ENCODE data around the gene DLEU7. TPM values are rescaled to one million over a fixed set of nuclear protein-coding genes. Genes with fewer than 3 reads are reported as not detected.

Gene DLEU7
- total and polyA plus RNA-seq, 10 of the 15 experiments (the other 5 are each of a cell fraction or from before 2014, with no cell fraction given), result not detected

DNA sequence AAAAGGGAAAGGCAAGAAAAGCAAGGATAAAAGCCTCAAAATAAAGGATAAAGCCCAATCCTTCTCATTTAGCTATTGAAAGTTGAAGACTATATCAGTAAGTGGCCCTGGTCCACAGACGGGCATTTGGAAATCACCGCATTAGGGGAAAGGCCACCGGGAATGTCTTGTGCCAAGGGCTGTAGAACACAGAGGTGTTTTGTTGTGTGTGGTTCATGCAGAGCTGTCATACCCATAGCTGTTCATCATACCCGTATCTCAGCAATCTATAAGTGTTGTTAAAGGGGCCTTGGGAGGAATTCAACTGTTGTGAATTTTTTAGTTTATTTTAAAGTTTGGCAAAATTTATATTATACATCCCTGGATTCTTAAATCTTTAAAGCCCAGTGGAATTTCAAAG, 33.0 kb downstream of the DLEU7 start:
- peaks cover 20% of the 10 kb centered on the region for H3K4me1 ChIP-seq (ENCODE audit: control insufficient read depth, insufficient read depth, low read length)
- in situ Hi-C loops (cut with MboI), result no loop called here

More for the DNA sequence above, 33.0 kb downstream of the DLEU7 start:
- Histone ChIP-seq H3K9ac (ENCODE audit: control insufficient read depth, insufficient read depth, low read length) (no peak overlapping the region), H3K36me3 (ENCODE audit: control insufficient read depth in 2 of 2, insufficient read depth in 2 of 2, low read length in 1 of 2) (no peaks in the 10 kb centered on the region), H4K20me1 (ENCODE audit: control insufficient read depth, insufficient read depth) (no peaks in the 10 kb centered on the region), H3K27ac (ENCODE audit: control insufficient read depth, insufficient read depth) (peak overlapping the region; percentile 67), H3K79me2 (ENCODE audit: control insufficient read depth, insufficient read depth, low read length) (no peaks in the 10 kb centered on the region), H2AFZ (ENCODE audit: control insufficient read depth, low read depth, low read length) (no peak overlapping the region; the same call in 1 of the 2 replicates), H3K4me2 (ENCODE audit: control insufficient read depth, insufficient read depth) (peak overlapping the region; percentile 82), H3K27me3 (replicated peaks in 1 of 2; ENCODE audit: control insufficient read depth in 2 of 2, insufficient read depth in 2 of 2, low read length in 1 of 2) (no peaks in the 10 kb centered on the region), H3K4me3 (no peak overlapping the region; the same call in 1 of the 2 replicates), H3K9me3 (replicated peaks; ENCODE audit: control insufficient read depth, insufficient read depth, low read length) (no peaks in the 10 kb centered on the region)
- ChIA-PET CTCF (interaction anchor here (1.0 to 7.5 kb wide), 6 partner anchors 10 to 833 kb away, joined by 3 to 52 read pairs (median 6); no protein-coding TSS in a partner anchor), RAD21 (ENCODE audit: unreplicated experiment) (interaction anchor here (0.6 to 4.8 kb wide), 11 partner anchors 9 to 834 kb away, joined by 3 to 68 read pairs (median 4); no protein-coding TSS in a partner anchor), SMC1A (ENCODE audit: uncharacterized antibody, unreplicated experiment) (interaction anchor here (0.6 to 5.1 kb wide), 13 partner anchors 10 to 1203 kb away, joined by 3 to 44 read pairs (median 4); no protein-coding TSS in a partner anchor), POLR2A (interaction anchor here (0.6 to 2.7 kb wide), 5 partner anchors 52 to 773 kb away, joined by 3 to 7 read pairs (median 4); no protein-coding TSS in a partner anchor)
- WGBS (ENCODE audit: insufficient coverage, insufficient replicate concordance, low lambda C conversion rate, missing lambda C conversion rate), result 86% methylated on average over 4 of the region's 4 CpGs
- peak; percentile 48 for ATAC-seq
- intact Hi-C loops (cut with micrococcal nuclease; ENCODE audit: unreplicated experiment), result loop anchor here (2.0 kb wide), 2 partner anchors 82 to 100 kb away; no protein-coding TSS in a partner anchor
- no TSS peak for BruUV-seq (replicated peaks)
- no peak for DNase-seq (ENCODE audit: low read depth, low spot score)
- no peak for FAIRE-seq
- TF ChIP-seq, protein P1, sequence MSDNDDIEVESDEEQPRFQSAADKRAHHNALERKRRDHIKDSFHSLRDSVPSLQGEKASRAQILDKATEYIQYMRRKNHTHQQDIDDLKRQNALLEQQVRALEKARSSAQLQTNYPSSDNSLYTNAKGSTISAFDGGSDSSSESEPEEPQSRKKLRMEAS (IDR thresholded peaks at IDR 0.05; ENCODE audit: low read depth, low read length), result no peak
- TF ChIP-seq GATAD2B (conservative IDR thresholded peaks at IDR 0.05; ENCODE audit: low read depth), result no peak
- TF ChIP-seq SMAD5 (IDR thresholded peaks at IDR 0.05; ENCODE audit: low read depth), result no peak
- TF ChIP-seq FOXK2 (IDR thresholded peaks at IDR 0.05), result no peak
- no peak for TF ChIP-seq RBBP5 (conservative IDR thresholded peaks at IDR 0.05)
- TF ChIP-seq PML (IDR thresholded peaks at IDR 0.05; ENCODE audit: low read length), result no peak
- TF ChIP-seq, protein P2, sequence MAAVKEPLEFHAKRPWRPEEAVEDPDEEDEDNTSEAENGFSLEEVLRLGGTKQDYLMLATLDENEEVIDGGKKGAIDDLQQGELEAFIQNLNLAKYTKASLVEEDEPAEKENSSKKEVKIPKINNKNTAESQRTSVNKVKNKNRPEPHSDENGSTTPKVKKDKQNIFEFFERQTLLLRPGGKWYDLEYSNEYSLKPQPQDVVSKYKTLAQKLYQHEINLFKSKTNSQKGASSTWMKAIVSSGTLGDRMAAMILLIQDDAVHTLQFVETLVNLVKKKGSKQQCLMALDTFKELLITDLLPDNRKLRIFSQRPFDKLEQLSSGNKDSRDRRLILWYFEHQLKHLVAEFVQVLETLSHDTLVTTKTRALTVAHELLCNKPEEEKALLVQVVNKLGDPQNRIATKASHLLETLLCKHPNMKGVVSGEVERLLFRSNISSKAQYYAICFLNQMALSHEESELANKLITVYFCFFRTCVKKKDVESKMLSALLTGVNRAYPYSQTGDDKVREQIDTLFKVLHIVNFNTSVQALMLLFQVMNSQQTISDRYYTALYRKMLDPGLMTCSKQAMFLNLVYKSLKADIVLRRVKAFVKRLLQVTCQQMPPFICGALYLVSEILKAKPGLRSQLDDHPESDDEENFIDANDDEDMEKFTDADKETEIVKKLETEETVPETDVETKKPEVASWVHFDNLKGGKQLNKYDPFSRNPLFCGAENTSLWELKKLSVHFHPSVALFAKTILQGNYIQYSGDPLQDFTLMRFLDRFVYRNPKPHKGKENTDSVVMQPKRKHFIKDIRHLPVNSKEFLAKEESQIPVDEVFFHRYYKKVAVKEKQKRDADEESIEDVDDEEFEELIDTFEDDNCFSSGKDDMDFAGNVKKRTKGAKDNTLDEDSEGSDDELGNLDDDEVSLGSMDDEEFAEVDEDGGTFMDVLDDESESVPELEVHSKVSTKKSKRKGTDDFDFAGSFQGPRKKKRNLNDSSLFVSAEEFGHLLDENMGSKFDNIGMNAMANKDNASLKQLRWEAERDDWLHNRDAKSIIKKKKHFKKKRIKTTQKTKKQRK (IDR thresholded peaks at IDR 0.05; ENCODE audit: low read depth, low read length), result no peak
- TF ChIP-seq NR2F1 (conservative IDR thresholded peaks at IDR 0.05), result no peak
- TF ChIP-seq NRF1 (conservative IDR thresholded peaks at IDR 0.05; ENCODE audit: low read depth, low read length), result no peak
- no peak for TF ChIP-seq NFYA (IDR thresholded peaks at IDR 0.05; ENCODE audit: borderline replicate concordance, low read depth, low read length)
- TF ChIP-seq TARDBP (IDR thresholded peaks at IDR 0.05; ENCODE audit: borderline replicate concordance), result no peak
- TF ChIP-seq MEF2B (IDR thresholded peaks at IDR 0.05; ENCODE audit: partially characterized antibody, poor library complexity, severe bottlenecking), result no peak

Data from GM12878 (cell line).